HepG2 (cell line): ENCODE results near the gene COQ9. TPM values are rescaled to one million over a fixed set of nuclear protein-coding genes. Genes with fewer than 3 reads are reported as not detected.

Source experiments
- ATAC-seq: fragments of 200-7000 bp; cut with Tn5 transposase; 3 replicates; pipeline ENCODE4 v1.9.1; 2020; ENCODE audit warnings: mild to moderate bottlenecking, moderate library complexity
- BruUV-seq: library from RNA; stranded (reverse); fragments of 400-500 nt; replicated peaks from 2 replicates; lab custom pipeline; 2021; lab: Mats Ljungman, UMichigan
- CTCF ChIA-PET: fragments of 300-600 bp; formaldehyde crosslinking; extraction: SDS; loops from one replicate; lab custom pipeline; 2021; ENCODE audit warnings: low total read pairs, inconsistent platforms, low intra/inter-chr PET ratio; lab: Yijun Ruan, JAX
- POLR2A ChIA-PET: fragments of 350-600 bp; sonication (Branson Sonifier 250); formaldehyde crosslinking; loops from one replicate; lab custom pipeline; 2020; ENCODE audit warnings: antibody characterized with exemption, inconsistent platforms; lab: Yijun Ruan, JAX
- DNase-seq: peaks from one replicate; pipeline ENCODE4 v3.0.0-alpha.2; 2015; ENCODE audit warnings: low spot score
- FAIRE-seq: peaks from 3 replicates; lab custom pipeline; 2011; peaks lifted over from hg19 to GRCh38; lab: Jason Lieb, UNC
- H2AFZ ChIP-seq: one replicate; pipeline ENCODE4 v1.6.1; 2011; ENCODE audit warnings: low read length, inconsistent platforms
- H3K27ac ChIP-seq: fragments of 300-600 bp; 3 replicates; pipeline ENCODE4 v1.8.0; 2011; ENCODE audit warnings: mixed run types, mild to moderate bottlenecking, mixed read lengths, low read length, inconsistent platforms; ENCODE audit not compliant: insufficient read depth; ENCODE audit errors: extremely low read length
- H3K27me3 ChIP-seq, 2 experiments: fragments of 200-600 bp in 1 of 2; 2 replicates in 1 of 2; 3 replicates in 1 of 2; pipeline versions ENCODE4 v1.6.0 to v1.8.0; 2011; ENCODE audit warnings: low read length in 2 of 2, mild to moderate bottlenecking in 2 of 2, moderate library complexity in 2 of 2, inconsistent platforms in 1 of 2; ENCODE audit not compliant: insufficient read depth in 2 of 2, control insufficient read depth in 1 of 2
- H3K36me3 ChIP-seq, 2 experiments: fragments of 200-600 bp in 1 of 2; replicated peaks in 1 of 2; 2 replicates in 1 of 2; 3 replicates in 1 of 2; pipeline versions ENCODE4 v1.5.1 to v1.8.0; 2011; ENCODE audit warnings: low read length in 2 of 2, inconsistent platforms in 1 of 2; ENCODE audit not compliant: insufficient read depth in 2 of 2, control insufficient read depth in 1 of 2
- H3K4me1 ChIP-seq: 2 replicates; pipeline ENCODE4 v1.5.1; 2012; ENCODE audit warnings: low read length, inconsistent platforms; ENCODE audit not compliant: insufficient read depth
- H3K4me2 ChIP-seq: 2 replicates; pipeline ENCODE4 v1.6.0; 2011; ENCODE audit warnings: low read depth, low read length, inconsistent platforms
- H3K4me3 ChIP-seq, 3 experiments: fragments of 200-600 bp in 1 of 3; sonication (generic), shearing (Covaris generic) in 1 of 3; replicated peaks in 1 of 3; 2 replicates each; pipeline ENCODE4 v1.5.1; 2011 to 2016; ENCODE audit warnings: low read length in 3 of 3, inconsistent platforms in 2 of 3, low read depth in 2 of 3, mild to moderate bottlenecking in 2 of 3, control low read depth in 1 of 3, mixed read lengths in 1 of 3; ENCODE audit not compliant: insufficient read depth in 1 of 3
- H3K79me2 ChIP-seq: one replicate; pipeline ENCODE4 v1.6.1; 2011; ENCODE audit warnings: low read length, inconsistent platforms; ENCODE audit not compliant: insufficient read depth
- H3K9ac ChIP-seq: 2 replicates; pipeline ENCODE4 v1.6.0; 2011; ENCODE audit warnings: mild to moderate bottlenecking, low read depth, low read length, inconsistent platforms; ENCODE audit not compliant: insufficient read depth
- H3K9me3 ChIP-seq: 2 replicates; pipeline ENCODE4 v1.5.1; 2012; ENCODE audit warnings: mild to moderate bottlenecking, low read length
- H4K20me1 ChIP-seq: 2 replicates; pipeline ENCODE4 v1.6.0; 2011; ENCODE audit warnings: inconsistent platforms, mild to moderate bottlenecking, low read length, moderate library complexity; ENCODE audit not compliant: insufficient read depth
- ELF3 ChIP-seq: IDR thresholded peaks from 2 replicates; pipeline ENCODE4 v1.6.1; 2016; ENCODE audit warnings: missing genetic modification reagents, missing compliant biosample characterization
- FOSL2 ChIP-seq: sonication (generic); formaldehyde crosslinking; IDR thresholded peaks from 2 replicates; pipeline ENCODE4 v1.4.0; 2020; ENCODE audit warnings: missing genetic modification reagents
- HOXD1 ChIP-seq: sonication (generic); formaldehyde crosslinking; IDR thresholded peaks from 2 replicates; pipeline ENCODE4 v1.5.0; 2020; ENCODE audit warnings: missing genetic modification reagents
- IRX3 ChIP-seq: sonication (generic); formaldehyde crosslinking; IDR thresholded peaks from 2 replicates; pipeline ENCODE4 v1.8.1; 2023; ENCODE audit warnings: mild to moderate bottlenecking, low read depth, missing genetic modification reagents, borderline replicate concordance
- KMT2A ChIP-seq: sonication (generic); formaldehyde crosslinking; IDR thresholded peaks from 2 replicates; pipeline ENCODE4 v1.4.0; 2020; ENCODE audit warnings: missing genetic modification reagents
- MED8 ChIP-seq: sonication (generic); formaldehyde crosslinking; IDR thresholded peaks from 2 replicates; pipeline ENCODE4 v1.8.1; 2023; ENCODE audit warnings: mild to moderate bottlenecking, missing genetic modification reagents; ENCODE audit not compliant: insufficient replicate concordance
- SCMH1 ChIP-seq: sonication (generic); formaldehyde crosslinking; IDR thresholded peaks from 2 replicates; pipeline ENCODE4 v1.9.0; 2021; ENCODE audit warnings: missing genetic modification reagents, mild to moderate bottlenecking, borderline replicate concordance
- ZFX ChIP-seq: sonication (generic); formaldehyde crosslinking; IDR thresholded peaks from 2 replicates; pipeline ENCODE4 v1.4.0; 2020; ENCODE audit warnings: mild to moderate bottlenecking, low read depth, missing genetic modification reagents, moderate library complexity
- ZNF484 ChIP-seq: sonication (generic); formaldehyde crosslinking; IDR thresholded peaks from 2 replicates; pipeline ENCODE4 v1.5.1; 2020; ENCODE audit warnings: mild to moderate bottlenecking, low read depth, missing genetic modification reagents, borderline replicate concordance
- ZNF570 ChIP-seq: sonication (generic); formaldehyde crosslinking; IDR thresholded peaks from 2 replicates; pipeline ENCODE4 v1.4.0; 2020; ENCODE audit warnings: mild to moderate bottlenecking, missing genetic modification reagents, borderline replicate concordance
- ZNF615 ChIP-seq: sonication (generic); formaldehyde crosslinking; IDR thresholded peaks from 2 replicates; pipeline ENCODE4 v1.5.0; 2020; ENCODE audit warnings: mild to moderate bottlenecking, missing genetic modification reagents, borderline replicate concordance
- whole genome bisulfite sequencing: methylation state at CpG from one replicate; pipeline ENCODE4 v1.1.6; 2017; ENCODE audit warnings: low lambda C conversion rate; 5-methylcytosine and 5-hydroxymethylcytosine counted together
- in situ Hi-C: cut with HindIII; loops from 2 replicates; pipeline ENCODE4 v1.10.0; 2017; ENCODE audit warnings: low pct_unique_long_range_greater_than_20kb; ENCODE audit not compliant: extremely low pct_ligation_motif_present
- intact Hi-C: fragments of 100-400 bp; cut with micrococcal nuclease; formaldehyde crosslinking; loops from one replicate; pipeline ENCODE4 v1.10.0; 2022; ENCODE audit not compliant: unreplicated experiment
- polyA plus RNA-seq, 8 experiments: library from polyadenylated mRNA; depleted of rRNA in 3 of 8; stranded (reverse) in 7 of 8; unstranded in 1 of 8; fragments of >200 nt; fragmentation: Illumina TruSeq in 4 of 8; extraction: Trizol in 4 of 8; gene quantifications; 2 replicates each; pipeline versions ENCODE4 v1.2.1 to v1.2.3, GENCODE V29; 2011 to 2016; ENCODE audit warnings: low read depth in 4 of 8, missing spikeins in 1 of 8, mixed read lengths in 1 of 8; ENCODE audit not compliant: insufficient read depth in 1 of 8
- total RNA-seq, 5 experiments: library from RNA; depleted of rRNA; stranded (reverse); fragments of >200 nt; fragmentation: Illumina TruSeq; extraction: Trizol; gene quantifications; 2 replicates each; pipeline ENCODE4 v1.2.3, GENCODE V29; 2016; ENCODE audit warnings: low read depth in 1 of 5
- TF ChIP-seq, protein P1 (sequence below): sonication (generic); formaldehyde crosslinking; IDR thresholded peaks from 2 replicates; pipeline ENCODE4 v1.4.0; 2020; ENCODE audit warnings: low read depth, missing genetic modification reagents

COQ9 gene
- total and polyA plus RNA-seq, 2 of the 13 experiments (the other 11 are each of a cell fraction or from before 2014, with no cell fraction given): 57.5 to 108 TPM

DNA sequence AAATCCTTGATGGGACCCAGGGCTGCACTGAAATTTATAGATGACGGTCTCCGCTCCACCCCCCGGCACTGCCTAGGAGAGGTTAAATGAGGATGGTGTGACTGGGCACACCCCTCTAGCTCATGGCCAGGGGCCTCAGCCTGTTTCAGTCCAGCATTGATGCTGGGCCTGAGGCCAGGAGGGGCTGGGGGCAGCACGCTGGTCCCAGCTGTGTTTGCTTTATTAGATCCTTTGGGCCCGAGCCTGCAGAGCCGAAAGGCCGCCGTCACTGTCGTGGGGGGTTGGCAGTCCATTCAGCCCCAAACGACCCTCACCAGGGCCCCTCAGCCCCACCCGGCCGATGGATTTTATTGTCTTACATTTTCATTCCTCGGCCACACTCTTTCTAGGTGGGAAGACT lies 49.8 kb downstream of the COQ9 start:
- intact Hi-C loops: no loop called here
- no peaks in the 10 kb centered on the region for H4K20me1 ChIP-seq
- DNase-seq (no peak), FAIRE-seq (no peak)
- BruUV-seq: no TSS peak
- peaks cover 7 to 53% of the 10 kb centered on the region in 2 experiments; a peak in 4 of 5 replicates for H3K27me3 ChIP-seq
- H3K27ac ChIP-seq: no peak overlapping the region
- POLR2A ChIA-PET: no interaction called here
- WGBS: 33% methylated on average over 12 of the region's 13 CpGs
- no peaks in the 10 kb centered on the region for H3K79me2 ChIP-seq
- H3K36me3 ChIP-seq: no peaks in the 10 kb centered on the region
- in situ Hi-C loops: no loop called here
- TF ChIP-seq HOXD1 (CRISPR knock-in tag) (no peak), ELF3 (no peak), ZNF570 (CRISPR knock-in tag) (no peak), ZNF615 (CRISPR knock-in tag) (no peak), FOSL2 (CRISPR knock-in tag) (no peak), ZFX (no peak), SCMH1 (CRISPR knock-in tag) (no peak), IRX3 (CRISPR knock-in tag) (no peak), KMT2A (CRISPR knock-in tag) (no peak), ZNF484 (CRISPR knock-in tag) (no peak), MED8 (CRISPR knock-in tag) (no peak)
- TF ChIP-seq, protein P1, sequence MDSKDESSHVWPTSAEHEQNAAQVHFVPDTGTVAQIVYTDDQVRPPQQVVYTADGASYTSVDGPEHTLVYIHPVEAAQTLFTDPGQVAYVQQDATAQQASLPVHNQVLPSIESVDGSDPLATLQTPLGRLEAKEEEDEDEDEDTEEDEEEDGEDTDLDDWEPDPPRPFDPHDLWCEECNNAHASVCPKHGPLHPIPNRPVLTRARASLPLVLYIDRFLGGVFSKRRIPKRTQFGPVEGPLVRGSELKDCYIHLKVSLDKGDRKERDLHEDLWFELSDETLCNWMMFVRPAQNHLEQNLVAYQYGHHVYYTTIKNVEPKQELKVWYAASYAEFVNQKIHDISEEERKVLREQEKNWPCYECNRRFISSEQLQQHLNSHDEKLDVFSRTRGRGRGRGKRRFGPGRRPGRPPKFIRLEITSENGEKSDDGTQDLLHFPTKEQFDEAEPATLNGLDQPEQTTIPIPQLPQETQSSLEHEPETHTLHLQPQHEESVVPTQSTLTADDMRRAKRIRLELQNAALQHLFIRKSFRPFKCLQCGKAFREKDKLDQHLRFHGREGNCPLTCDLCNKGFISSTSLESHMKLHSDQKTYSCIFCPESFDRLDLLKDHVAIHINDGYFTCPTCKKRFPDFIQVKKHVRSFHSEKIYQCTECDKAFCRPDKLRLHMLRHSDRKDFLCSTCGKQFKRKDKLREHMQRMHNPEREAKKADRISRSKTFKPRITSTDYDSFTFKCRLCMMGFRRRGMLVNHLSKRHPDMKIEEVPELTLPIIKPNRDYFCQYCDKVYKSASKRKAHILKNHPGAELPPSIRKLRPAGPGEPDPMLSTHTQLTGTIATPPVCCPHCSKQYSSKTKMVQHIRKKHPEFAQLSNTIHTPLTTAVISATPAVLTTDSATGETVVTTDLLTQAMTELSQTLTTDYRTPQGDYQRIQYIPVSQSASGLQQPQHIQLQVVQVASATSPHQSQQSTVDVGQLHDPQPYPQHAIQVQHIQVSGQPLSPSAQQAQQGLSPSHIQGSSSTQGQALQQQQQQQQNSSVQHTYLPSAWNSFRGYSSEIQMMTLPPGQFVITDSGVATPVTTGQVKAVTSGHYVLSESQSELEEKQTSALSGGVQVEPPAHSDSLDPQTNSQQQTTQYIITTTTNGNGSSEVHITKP: no peak
- TF ChIP-seq, all 625 proteins: peak for 0
- Histone ChIP-seq H3K4me3 (no peak overlapping the region), H2AFZ (no peak overlapping the region), H3K9ac (no peak overlapping the region), H3K4me1 (peaks cover 27% of the 10 kb centered on the region), H3K4me2 (no peak overlapping the region), H3K9me3 (no peaks in the 10 kb centered on the region)
- no peak; the same call in 2 of the 3 replicates for ATAC-seq
- CTCF ChIA-PET: no interaction called here
